Left renal pelvis (tissue), 4 donors: Measurements from ENCODE around the gene TBC1D5. TPM values are rescaled to one million over a fixed set of nuclear protein-coding genes. Genes with fewer than 3 reads are reported as not detected.
"Not testable (repeated sequence)": the region's sequence is repeated elsewhere in the genome, so short reads cannot be mapped to it uniquely, and the experiment has no call there.

Experiments used
- DNase-seq, 4 donors: peaks; one replicate each; pipeline ENCODE4 v3.0.0-alpha.2; 2013; ENCODE audit warnings: low read depth in 4 of 4, low spot score in 3 of 4
- polyA plus RNA-seq, 4 donors: library from polyadenylated mRNA; unstranded; fragments of 120-200 nt; gene quantifications; one replicate each; pipeline ENCODE4 v1.2.1, GENCODE V29; 2013; ENCODE audit not compliant: insufficient read length in 4 of 4

TBC1D5 gene
- polyA plus RNA-seq, 4 donors: 43.0 to 58.2 (median 52.0) TPM

DNA sequence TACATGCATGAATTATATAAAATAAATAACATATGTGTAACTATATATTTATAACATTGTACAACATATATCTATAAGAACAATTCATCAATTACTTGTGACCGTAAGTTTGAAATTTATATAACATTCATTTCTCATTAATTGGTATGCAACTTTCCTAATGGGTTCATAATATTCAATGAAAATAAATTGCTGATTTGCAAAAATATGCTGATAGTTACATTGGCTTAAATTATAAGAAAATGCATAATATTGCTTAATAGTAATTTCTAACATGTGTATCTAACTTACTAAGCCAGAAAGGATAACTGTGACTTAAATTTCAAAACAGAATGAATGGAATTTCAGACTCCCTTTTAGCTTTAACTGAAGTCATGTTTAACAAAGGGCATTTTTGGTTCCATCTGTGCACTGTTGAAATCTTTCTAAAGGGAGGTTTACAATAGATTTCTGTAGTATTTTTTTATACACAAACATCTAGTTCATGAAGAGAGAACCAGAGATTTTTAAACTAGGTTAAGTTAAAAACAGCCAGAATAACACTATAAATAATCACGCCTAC, 310.9 kb downstream of the TBC1D5 start:
- no peak for DNase-seq

DNA sequence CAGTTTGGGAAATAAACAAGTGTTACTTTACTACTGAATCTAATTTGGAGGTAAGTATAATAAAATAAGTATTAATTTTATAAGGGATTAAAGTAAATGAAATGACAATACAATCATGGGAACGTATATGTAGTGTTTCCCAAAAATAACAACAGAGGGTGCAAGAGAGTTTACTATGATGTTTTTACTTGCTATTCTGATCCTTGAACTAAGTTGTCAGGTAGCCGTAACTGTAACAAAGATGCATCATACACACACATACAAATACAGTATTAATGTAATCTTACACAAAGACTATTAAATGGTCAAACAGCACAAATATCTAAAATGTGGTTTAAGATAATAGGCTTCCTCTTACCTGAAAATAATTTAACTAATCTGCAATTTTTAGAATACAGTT, 311.4 kb downstream of the TBC1D5 start:
- DNase-seq: no peak

GRCh38 chr3:17430582-17430981, 311.8 kb downstream of the TBC1D5 start:
- DNase-seq: no peak

GRCh38 chr3:17423786-17424536, 318.5 kb downstream of the TBC1D5 start:
- no peak for DNase-seq

DNA sequence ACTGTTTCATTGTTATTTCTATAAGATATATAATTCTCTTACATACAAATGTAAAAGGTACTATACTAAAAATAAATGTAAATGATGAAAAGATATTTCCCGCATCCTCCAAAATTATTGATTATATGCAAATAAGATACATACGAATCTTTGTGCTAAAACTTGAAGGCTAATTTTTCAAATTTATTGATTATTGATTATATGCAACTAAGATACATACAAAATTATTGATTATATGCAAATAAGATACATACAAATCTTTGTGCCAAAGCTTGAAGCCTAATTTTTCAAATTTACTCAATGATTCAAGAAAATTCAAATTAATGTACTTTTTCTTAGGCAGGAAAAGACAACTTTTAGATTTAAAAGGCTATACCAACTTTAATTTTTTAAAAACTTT, 319.8 kb downstream of the TBC1D5 start:
- DNase-seq: no peak

- no peak for DNase-seq
Observed at GRCh38 chr3:17420668-17421067, 321.8 kb downstream of the TBC1D5 start.

DNA sequence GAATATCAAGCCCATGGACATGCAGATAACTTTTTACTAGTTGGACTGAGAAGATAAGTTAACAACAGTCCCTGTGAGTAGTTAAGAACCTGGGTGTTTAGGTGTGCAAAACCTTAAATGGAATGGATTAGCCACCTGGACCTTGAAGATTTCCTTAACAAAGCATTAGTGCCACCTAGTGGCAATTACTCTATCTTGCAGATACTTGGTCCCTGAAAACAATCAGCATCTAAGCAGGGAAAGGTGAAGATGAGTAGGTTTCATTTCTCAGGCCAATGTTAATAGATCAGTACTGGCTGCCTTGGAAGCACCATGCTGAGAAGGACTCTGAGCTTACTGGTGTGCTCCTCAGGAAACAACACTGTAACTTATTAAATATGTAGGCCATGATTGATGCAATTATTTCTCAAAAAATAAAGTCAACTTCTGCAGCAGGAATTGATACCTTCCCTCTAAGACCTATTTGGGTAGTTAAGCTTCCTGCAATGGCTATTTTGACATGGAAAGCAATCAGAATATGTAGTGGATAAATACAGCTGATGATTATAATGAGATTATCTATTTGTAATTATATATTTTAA, 329.4 kb downstream of the TBC1D5 start:
- DNase-seq: peak in 2 of 4 donors; percentile 16 to 26

GRCh38 chr3:17411157-17411877, 331.1 kb downstream of the TBC1D5 start:
- DNase-seq: no peak

DNA sequence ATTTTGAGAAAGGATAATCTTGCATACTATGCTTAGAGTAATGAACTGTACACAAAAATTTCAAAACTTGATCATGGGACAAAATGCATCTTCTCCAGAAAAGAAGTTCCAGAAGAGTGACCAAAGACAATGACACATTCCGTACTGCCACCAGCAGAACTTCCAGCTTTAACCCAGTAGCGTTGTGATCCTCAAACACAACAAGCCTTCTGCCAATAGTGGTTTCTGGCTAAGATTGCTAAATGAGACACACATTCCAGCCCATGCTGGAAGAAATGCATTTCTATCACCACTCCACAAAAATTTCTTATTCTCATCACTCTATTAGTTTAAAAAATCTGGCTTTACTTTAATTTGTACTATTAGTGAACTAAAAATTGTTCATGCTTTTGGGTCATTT, 334.9 kb downstream of the TBC1D5 start:
- no peak for DNase-seq

DNA sequence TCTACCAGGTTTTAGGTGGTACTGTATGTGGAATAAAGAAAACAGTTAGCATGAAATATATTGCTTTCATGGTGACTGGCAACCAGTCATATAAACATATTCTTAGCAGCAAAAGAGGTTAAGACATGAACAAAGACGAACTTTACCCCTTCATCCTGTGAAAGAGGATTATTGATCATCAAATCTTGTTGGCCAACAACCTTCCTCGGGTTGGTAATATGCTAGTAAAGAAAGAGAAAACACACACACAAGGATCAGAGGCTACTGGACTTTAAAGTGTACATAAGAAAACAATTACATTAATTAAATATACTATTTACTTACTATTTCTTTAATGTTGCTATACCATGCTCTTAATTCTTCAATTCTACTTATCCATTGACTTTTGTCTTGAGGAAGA, 337.9 kb downstream of the TBC1D5 start:
- DNase-seq: no peak

- DNase-seq: no peak
Observed at GRCh38 chr3:17402442-17402841, 340.0 kb downstream of the TBC1D5 start.

DNA sequence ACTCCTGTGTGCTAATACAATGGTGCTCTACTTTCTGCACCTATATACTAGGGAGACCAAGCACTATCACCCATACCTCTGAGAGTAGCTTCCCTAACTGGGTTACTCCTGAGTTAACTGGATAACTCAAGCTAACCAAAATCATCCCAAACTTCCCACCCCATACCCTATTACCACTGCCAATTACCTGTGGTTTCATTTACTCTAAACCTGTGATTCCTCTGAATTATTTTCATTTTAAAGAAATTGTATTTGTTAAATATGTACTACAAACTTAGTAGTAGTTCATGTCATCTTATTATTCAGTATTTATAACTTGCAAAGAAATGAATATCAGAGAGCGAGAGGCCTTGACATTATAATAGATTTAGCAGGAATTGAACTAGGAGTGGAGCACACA, 340.5 kb downstream of the TBC1D5 start:
- DNase-seq: no peak

GRCh38 chr3:17399586-17399985, 342.8 kb downstream of the TBC1D5 start:
- no peak for DNase-seq

DNA sequence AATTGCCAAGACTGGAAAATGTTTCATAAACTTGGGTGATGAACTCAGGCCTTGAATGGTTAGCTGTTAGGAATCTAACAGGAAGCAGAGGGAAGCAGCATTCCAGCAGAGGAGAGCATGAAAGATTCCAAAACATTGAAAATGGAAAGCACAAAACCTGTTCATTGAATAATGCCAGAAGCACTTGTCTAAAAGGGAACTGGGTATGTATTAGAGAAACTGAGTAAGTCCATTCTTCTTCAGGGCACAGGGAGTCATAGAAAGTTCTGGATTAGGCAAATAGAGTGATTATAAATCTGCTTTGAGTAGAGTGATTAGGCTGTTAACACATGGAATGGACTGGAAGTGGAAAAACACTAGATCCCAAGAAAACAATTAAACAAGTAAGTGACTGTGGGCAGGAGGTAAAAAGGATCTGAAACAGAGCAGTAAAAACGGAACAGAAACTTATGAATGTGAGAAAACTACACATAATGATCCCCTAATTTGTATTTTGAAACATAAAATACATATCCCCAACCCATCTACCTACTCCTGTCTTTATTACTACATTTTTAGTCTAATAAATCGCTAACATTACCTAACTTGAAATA, 343.4 kb downstream of the TBC1D5 start:
- no peak for DNase-seq

GRCh38 chr3:17396036-17396435, 346.4 kb downstream of the TBC1D5 start:
- DNase-seq: no peak

DNA sequence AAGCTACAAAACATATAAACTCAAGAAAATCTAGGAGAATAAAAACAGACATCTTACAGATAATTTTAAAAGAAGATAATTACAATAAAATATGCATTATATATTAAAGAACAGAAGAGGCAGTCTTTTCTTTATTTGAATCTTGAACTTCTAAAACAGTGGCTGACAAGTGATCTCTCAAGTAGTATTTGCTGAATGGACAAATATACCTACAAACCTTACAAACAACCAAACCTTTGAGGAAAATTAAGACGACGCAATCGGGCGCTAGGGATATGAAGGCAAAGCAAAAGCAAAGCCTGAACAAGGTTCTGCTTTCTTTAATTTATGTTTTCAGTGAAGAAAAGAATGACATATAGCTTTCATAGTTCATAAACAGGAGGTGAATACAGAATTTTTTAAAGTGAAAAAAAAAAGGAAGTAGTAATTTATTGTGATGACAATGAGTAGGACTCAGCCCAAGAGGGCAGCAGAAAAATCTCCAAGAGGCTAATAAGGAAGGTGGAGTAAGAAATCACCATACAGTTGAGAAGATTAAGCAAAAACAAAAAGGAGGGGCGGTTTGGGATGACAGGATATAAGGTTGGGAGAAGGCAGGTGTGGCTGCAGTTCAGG, 347.8 kb downstream of the TBC1D5 start:
- DNase-seq: no peak

- not testable (repeated sequence) for DNase-seq
Observed at GRCh38 chr3:17392516-17392915, 349.9 kb downstream of the TBC1D5 start.

GRCh38 chr3:17390785-17391184, 351.6 kb downstream of the TBC1D5 start:
- no peak for DNase-seq

DNA sequence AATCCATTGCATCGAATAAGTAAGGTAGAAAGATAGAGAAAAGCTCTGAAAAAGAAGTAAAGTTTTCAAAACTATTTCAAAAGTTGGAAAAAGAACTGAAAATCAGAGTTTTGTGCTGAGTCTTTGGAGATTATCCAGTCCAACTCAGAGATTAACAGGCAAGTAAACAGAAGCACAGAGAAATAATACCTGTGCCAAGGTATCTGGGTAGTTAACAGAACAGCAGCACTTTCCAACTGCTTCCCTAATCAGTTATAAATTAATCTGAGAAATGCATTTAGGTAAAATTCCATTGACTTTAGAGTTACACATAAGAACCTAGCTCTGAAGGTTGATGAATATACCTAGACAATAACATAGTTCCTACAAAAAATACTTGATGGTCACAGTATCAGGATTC, 355.3 kb downstream of the TBC1D5 start:
- no peak for DNase-seq

GRCh38 chr3:17386432-17386831, 356.0 kb downstream of the TBC1D5 start:
- no peak for DNase-seq
